ENCODE results near the gene IQCE. TPM values are rescaled to one million over a fixed set of nuclear protein-coding genes. Genes with fewer than 3 reads are reported as not detected.
A peak's percentile ranks its signal among the peaks of the same experiment; 100 is the strongest.

The IQCE gene
- total RNA-seq, 2 donors from 2014 or later, result 11.6 to 17.7 TPM

- H3K27ac Mint-ChIP-seq, result no peak overlapping the region
- no peak for DNase-seq (ENCODE audit: low spot score)
- H3K36me3 Mint-ChIP-seq, result no peaks in the 10 kb centered on the region
- peaks cover 2 to 6% of the 10 kb centered on the region in 2 donors for H3K4me1 Mint-ChIP-seq (ENCODE audit: low read depth in 2 of 2)
- ATAC-seq, result no peak
- H3K9me3 Mint-ChIP-seq, result no peaks in the 10 kb centered on the region
- H3K27me3 Mint-ChIP-seq, result no peaks in the 10 kb centered on the region
- no peak overlapping the region for H3K4me3 Mint-ChIP-seq
These were observed 81.1 kb downstream of the IQCE start for GRCh38 chr7:2639695-2640481.

- ATAC-seq, result no peak
- no peaks in the 10 kb centered on the region for H3K9me3 Mint-ChIP-seq
- peaks cover 8 to 10% of the 10 kb centered on the region in 2 donors for H3K4me1 Mint-ChIP-seq (ENCODE audit: low read depth in 2 of 2)
These were observed 81.7 kb downstream of the IQCE start for GRCh38 chr7:2640482-2640830.

GRCh38 chr7:2640846-2641316, 82.1 kb downstream of the IQCE start:
- Mint-ChIP-seq H3K27me3 (no peaks in the 10 kb centered on the region), H3K4me1 (ENCODE audit: low read depth in 2 of 2) (peaks cover 10 to 13% of the 10 kb centered on the region in 2 donors), H3K36me3 (no peaks in the 10 kb centered on the region), H3K4me3 (no peak overlapping the region), H3K9me3 (no peaks in the 10 kb centered on the region), H3K27ac (no peak overlapping the region)
- ATAC-seq (no peak), DNase-seq (ENCODE audit: low spot score) (no peak)

More at GRCh38 chr7:2640482-2640830, 81.7 kb downstream of the IQCE start:
- no peaks in the 10 kb centered on the region for H3K27me3 Mint-ChIP-seq
- no peaks in the 10 kb centered on the region for H3K36me3 Mint-ChIP-seq
- no peak overlapping the region for H3K4me3 Mint-ChIP-seq
- no peak for DNase-seq (ENCODE audit: low spot score)
- no peak overlapping the region for H3K27ac Mint-ChIP-seq

- H3K27ac Mint-ChIP-seq, result no peak overlapping the region
- no peak for ATAC-seq
- no peaks in the 10 kb centered on the region for H3K9me3 Mint-ChIP-seq
- no peak overlapping the region for H3K4me3 Mint-ChIP-seq
- H3K27me3 Mint-ChIP-seq, result no peaks in the 10 kb centered on the region
- peaks cover 10 to 13% of the 10 kb centered on the region in 2 donors for H3K4me1 Mint-ChIP-seq (ENCODE audit: low read depth in 2 of 2)
- no peaks in the 10 kb centered on the region for H3K36me3 Mint-ChIP-seq
- no peak for DNase-seq (ENCODE audit: low spot score)
These were observed 82.9 kb downstream of the IQCE start for GRCh38 chr7:2641406-2642393.

- H3K4me1 Mint-ChIP-seq (ENCODE audit: low read depth in 2 of 2), result peaks cover 10 to 13% of the 10 kb centered on the region in 2 donors
These were observed 84.8 kb downstream of the IQCE start for GRCh38 chr7:2643386-2644219.

GRCh38 chr7:2644220-2644561, 85.4 kb downstream of the IQCE start:
- Mint-ChIP-seq H3K4me1 (ENCODE audit: low read depth in 2 of 2) (peaks cover 10 to 13% of the 10 kb centered on the region in 2 donors), H3K27me3 (no peaks in the 10 kb centered on the region), H3K4me3 (peak overlapping the region; percentile 72), H3K27ac (peak overlapping the region; percentile 70 to 88), H3K9me3 (no peaks in the 10 kb centered on the region), H3K36me3 (no peaks in the 10 kb centered on the region)
- DNase-seq (ENCODE audit: low spot score), result no peak
- no peak for ATAC-seq

More at GRCh38 chr7:2643386-2644219, 84.8 kb downstream of the IQCE start:
- Mint-ChIP-seq H3K4me3 (no peak overlapping the region), H3K27me3 (no peaks in the 10 kb centered on the region), H3K36me3 (no peaks in the 10 kb centered on the region), H3K27ac (no peak overlapping the region), H3K9me3 (no peaks in the 10 kb centered on the region)
- ATAC-seq (no peak), DNase-seq (ENCODE audit: low spot score) (no peak)

- no peaks in the 10 kb centered on the region for H3K9me3 Mint-ChIP-seq
- H3K4me1 Mint-ChIP-seq (ENCODE audit: low read depth in 2 of 2), result peaks cover 10 to 13% of the 10 kb centered on the region in 2 donors
- no peaks in the 10 kb centered on the region for H3K36me3 Mint-ChIP-seq
- H3K4me3 Mint-ChIP-seq, result peak overlapping the region; percentile 72
- peak; percentile 74 to 75 for ATAC-seq
- H3K27me3 Mint-ChIP-seq, result no peaks in the 10 kb centered on the region
- no peak for DNase-seq (ENCODE audit: low spot score)
- H3K27ac Mint-ChIP-seq, result peak overlapping the region; percentile 70 to 88
These were observed 85.9 kb downstream of the IQCE start for GRCh38 chr7:2644562-2645273.

GRCh38 chr7:2645274-2645868, 86.6 kb downstream of the IQCE start:
- peak overlapping the region; percentile 72 for H3K4me3 Mint-ChIP-seq
- H3K4me1 Mint-ChIP-seq (ENCODE audit: low read depth in 2 of 2), result peaks cover 10 to 13% of the 10 kb centered on the region in 2 donors
- H3K36me3 Mint-ChIP-seq, result no peaks in the 10 kb centered on the region
- H3K27ac Mint-ChIP-seq, result peak overlapping the region; percentile 70 to 88
- DNase-seq (ENCODE audit: low spot score), result peak; percentile 83
- H3K9me3 Mint-ChIP-seq, result no peaks in the 10 kb centered on the region
- ATAC-seq, result peak; percentile 88 to 90
- H3K27me3 Mint-ChIP-seq, result no peaks in the 10 kb centered on the region

- peaks cover 10 to 13% of the 10 kb centered on the region in 2 donors for H3K4me1 Mint-ChIP-seq (ENCODE audit: low read depth in 2 of 2)
- H3K36me3 Mint-ChIP-seq, result no peaks in the 10 kb centered on the region
- ATAC-seq, result no peak
- H3K9me3 Mint-ChIP-seq, result no peaks in the 10 kb centered on the region
- no peak overlapping the region for H3K4me3 Mint-ChIP-seq
- H3K27ac Mint-ChIP-seq, result no peak overlapping the region
- no peaks in the 10 kb centered on the region for H3K27me3 Mint-ChIP-seq
- no peak for DNase-seq (ENCODE audit: low spot score)
These were observed 87.5 kb downstream of the IQCE start for GRCh38 chr7:2646336-2646679.

GRCh38 chr7:2646680-2647571, 88.1 kb downstream of the IQCE start:
- ATAC-seq (no peak), DNase-seq (ENCODE audit: low spot score) (no peak)
- no peaks in the 10 kb centered on the region for H3K9me3 Mint-ChIP-seq
- H3K27ac Mint-ChIP-seq, result no peak overlapping the region
- H3K27me3 Mint-ChIP-seq, result no peaks in the 10 kb centered on the region
- no peak overlapping the region for H3K4me3 Mint-ChIP-seq
- H3K4me1 Mint-ChIP-seq (ENCODE audit: low read depth in 2 of 2), result peaks cover 10 to 13% of the 10 kb centered on the region in 2 donors
- no peaks in the 10 kb centered on the region for H3K36me3 Mint-ChIP-seq

GRCh38 chr7:2647594-2648172, 88.9 kb downstream of the IQCE start:
- Mint-ChIP-seq H3K4me3 (no peak overlapping the region), H3K27ac (no peak overlapping the region), H3K36me3 (no peaks in the 10 kb centered on the region), H3K4me1 (ENCODE audit: low read depth in 2 of 2) (peaks cover 10 to 13% of the 10 kb centered on the region in 2 donors), H3K9me3 (no peaks in the 10 kb centered on the region), H3K27me3 (no peaks in the 10 kb centered on the region)
- DNase-seq (ENCODE audit: low spot score) (no peak), ATAC-seq (no peak)
